HepG2 (cell line): Measurements from ENCODE around the gene UBE3D.

Experiments used
- NPAS2 ChIP-seq: sonication (generic); formaldehyde crosslinking; IDR thresholded peaks from 2 replicates; pipeline ENCODE4 v1.8.0; 2022; ENCODE audit warnings: mild to moderate bottlenecking, missing genetic modification reagents, borderline replicate concordance
- POLR2A ChIP-seq, 2 experiments: IDR thresholded peaks; 2 replicates each; pipeline ENCODE4 v1.6.1; 2011; ENCODE audit warnings: low read depth in 2 of 2, low read length in 2 of 2, mild to moderate bottlenecking in 1 of 2, moderate library complexity in 1 of 2; ENCODE audit not compliant: insufficient read depth in 1 of 2
- POLR2AphosphoS5 ChIP-seq: IDR thresholded peaks from 2 replicates; pipeline ENCODE4 v1.6.1; 2012; ENCODE audit warnings: low read depth, low read length
- PRDM15 ChIP-seq: sonication (generic); formaldehyde crosslinking; IDR thresholded peaks from 2 replicates; pipeline ENCODE4 v1.4.0; 2020; ENCODE audit warnings: missing genetic modification reagents
- RAD21 ChIP-seq: fragments of 450-650 bp; formaldehyde crosslinking; IDR thresholded peaks from 2 replicates; pipeline ENCODE4 v1.5.0; 2020; ENCODE audit warnings: mild to moderate bottlenecking
- REXO4 ChIP-seq: sonication (generic); formaldehyde crosslinking; IDR thresholded peaks from 2 replicates; pipeline ENCODE4 v1.8.0; 2022; ENCODE audit warnings: missing genetic modification reagents, mild to moderate bottlenecking, borderline replicate concordance
- STAT6 ChIP-seq: sonication (generic); formaldehyde crosslinking; IDR thresholded peaks from 2 replicates; pipeline ENCODE4 v1.4.0; 2020; ENCODE audit warnings: missing genetic modification reagents, mild to moderate bottlenecking, borderline replicate concordance
- TAF1 ChIP-seq: sonication (generic); formaldehyde crosslinking; IDR thresholded peaks from 2 replicates; pipeline ENCODE4 v1.4.0; 2020; ENCODE audit warnings: missing genetic modification reagents
- THAP9 ChIP-seq: sonication (generic); formaldehyde crosslinking; IDR thresholded peaks from 2 replicates; pipeline ENCODE4; 2020; ENCODE audit warnings: missing genetic modification reagents, mild to moderate bottlenecking, borderline replicate concordance
- ZNF383 ChIP-seq: sonication (generic); formaldehyde crosslinking; IDR thresholded peaks from 2 replicates; pipeline ENCODE4 v1.4.0; 2020; ENCODE audit warnings: missing genetic modification reagents, mild to moderate bottlenecking, borderline replicate concordance
- ZNF543 ChIP-seq: sonication (generic); formaldehyde crosslinking; IDR thresholded peaks from 2 replicates; pipeline ENCODE4 v1.4.0; 2020; ENCODE audit warnings: mild to moderate bottlenecking, missing genetic modification reagents
- ZNF615 ChIP-seq: sonication (generic); formaldehyde crosslinking; IDR thresholded peaks from 2 replicates; pipeline ENCODE4 v1.5.0; 2020; ENCODE audit warnings: mild to moderate bottlenecking, missing genetic modification reagents, borderline replicate concordance
- ZNF616 ChIP-seq: sonication (generic); formaldehyde crosslinking; IDR thresholded peaks from 2 replicates; pipeline ENCODE4 v1.5.0; 2020; ENCODE audit warnings: low read depth, mild to moderate bottlenecking, missing genetic modification reagents
- ZNF772 ChIP-seq: sonication (generic); formaldehyde crosslinking; IDR thresholded peaks from 2 replicates; pipeline ENCODE4 v1.5.0; 2020; ENCODE audit warnings: mild to moderate bottlenecking, missing genetic modification reagents

- no peak for TF ChIP-seq THAP9
- TF ChIP-seq ZNF772 (CRISPR knock-in tag) = no peak
- no peak for TF ChIP-seq STAT6 (CRISPR knock-in tag)
- TF ChIP-seq ZNF615 (CRISPR knock-in tag) = no peak
- TF ChIP-seq RAD21 (CRISPR knock-in tag) = no peak
- TF ChIP-seq ZNF616 (CRISPR knock-in tag) = no peak
- TF ChIP-seq NPAS2 (CRISPR knock-in tag) = no peak
- no peak for TF ChIP-seq REXO4
- TF ChIP-seq POLR2A (IDR thresholded peaks at IDR 0.05; ENCODE audit: insufficient read depth in 1 of 2, low read depth in 2 of 2, low read length in 2 of 2) = no peak
- TF ChIP-seq TAF1 (CRISPR knock-in tag) = no peak
- no peak for TF ChIP-seq POLR2AphosphoS5
- no peak for TF ChIP-seq ZNF383 (CRISPR knock-in tag)
- no peak for TF ChIP-seq PRDM15 (CRISPR knock-in tag)
- no peak for TF ChIP-seq ZNF543 (CRISPR knock-in tag)
Observed at GRCh38 chr6:82995066-82995465, 70.6 kb downstream of the UBE3D start.
